B cell (primary cell): Measurements from ENCODE around the gene CEP112.

Experiments used
- EZH2 ChIP-seq: IDR thresholded peaks from 2 replicates; pipeline ENCODE4 v1.6.1; 2012; ENCODE audit warnings: borderline replicate concordance, low read depth, mild to moderate bottlenecking, moderate library complexity, low read length; ENCODE audit not compliant: insufficient read depth, poor library complexity, severe bottlenecking
- TF ChIP-seq, protein P1 (sequence below): fragments of 200-600 bp; IDR thresholded peaks from one replicate; pipeline ENCODE4 v1.8.0; 2022; ENCODE audit warnings: antibody characterized with exemption, mild to moderate bottlenecking

GRCh38 chr17:65759532-65759931 is 432.4 kb downstream of the CEP112 start:
- TF ChIP-seq, protein P1, sequence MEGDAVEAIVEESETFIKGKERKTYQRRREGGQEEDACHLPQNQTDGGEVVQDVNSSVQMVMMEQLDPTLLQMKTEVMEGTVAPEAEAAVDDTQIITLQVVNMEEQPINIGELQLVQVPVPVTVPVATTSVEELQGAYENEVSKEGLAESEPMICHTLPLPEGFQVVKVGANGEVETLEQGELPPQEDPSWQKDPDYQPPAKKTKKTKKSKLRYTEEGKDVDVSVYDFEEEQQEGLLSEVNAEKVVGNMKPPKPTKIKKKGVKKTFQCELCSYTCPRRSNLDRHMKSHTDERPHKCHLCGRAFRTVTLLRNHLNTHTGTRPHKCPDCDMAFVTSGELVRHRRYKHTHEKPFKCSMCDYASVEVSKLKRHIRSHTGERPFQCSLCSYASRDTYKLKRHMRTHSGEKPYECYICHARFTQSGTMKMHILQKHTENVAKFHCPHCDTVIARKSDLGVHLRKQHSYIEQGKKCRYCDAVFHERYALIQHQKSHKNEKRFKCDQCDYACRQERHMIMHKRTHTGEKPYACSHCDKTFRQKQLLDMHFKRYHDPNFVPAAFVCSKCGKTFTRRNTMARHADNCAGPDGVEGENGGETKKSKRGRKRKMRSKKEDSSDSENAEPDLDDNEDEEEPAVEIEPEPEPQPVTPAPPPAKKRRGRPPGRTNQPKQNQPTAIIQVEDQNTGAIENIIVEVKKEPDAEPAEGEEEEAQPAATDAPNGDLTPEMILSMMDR: no peak
- TF ChIP-seq EZH2: no peak
